Epithelial cell of esophagus (primary cell): Measurements from ENCODE around the gene STAT4.

Experiments
- DNase-seq: peaks from one replicate; pipeline ENCODE4 v3.0.0; 2010; ENCODE audit warnings: low read depth
- H3K4me3 ChIP-seq: 2 replicates; pipeline ENCODE4 v1.5.1; 2011; ENCODE audit warnings: mild to moderate bottlenecking, low read length, control low read depth
- TF ChIP-seq, protein P1 (sequence below): IDR thresholded peaks from 2 replicates; pipeline ENCODE4 v1.5.1; 2011; ENCODE audit warnings: low read depth, mild to moderate bottlenecking, low read length, control low read depth, inconsistent platforms; ENCODE audit not compliant: insufficient read depth; ENCODE audit errors: missing control alignments

The STAT4 gene

DNA sequence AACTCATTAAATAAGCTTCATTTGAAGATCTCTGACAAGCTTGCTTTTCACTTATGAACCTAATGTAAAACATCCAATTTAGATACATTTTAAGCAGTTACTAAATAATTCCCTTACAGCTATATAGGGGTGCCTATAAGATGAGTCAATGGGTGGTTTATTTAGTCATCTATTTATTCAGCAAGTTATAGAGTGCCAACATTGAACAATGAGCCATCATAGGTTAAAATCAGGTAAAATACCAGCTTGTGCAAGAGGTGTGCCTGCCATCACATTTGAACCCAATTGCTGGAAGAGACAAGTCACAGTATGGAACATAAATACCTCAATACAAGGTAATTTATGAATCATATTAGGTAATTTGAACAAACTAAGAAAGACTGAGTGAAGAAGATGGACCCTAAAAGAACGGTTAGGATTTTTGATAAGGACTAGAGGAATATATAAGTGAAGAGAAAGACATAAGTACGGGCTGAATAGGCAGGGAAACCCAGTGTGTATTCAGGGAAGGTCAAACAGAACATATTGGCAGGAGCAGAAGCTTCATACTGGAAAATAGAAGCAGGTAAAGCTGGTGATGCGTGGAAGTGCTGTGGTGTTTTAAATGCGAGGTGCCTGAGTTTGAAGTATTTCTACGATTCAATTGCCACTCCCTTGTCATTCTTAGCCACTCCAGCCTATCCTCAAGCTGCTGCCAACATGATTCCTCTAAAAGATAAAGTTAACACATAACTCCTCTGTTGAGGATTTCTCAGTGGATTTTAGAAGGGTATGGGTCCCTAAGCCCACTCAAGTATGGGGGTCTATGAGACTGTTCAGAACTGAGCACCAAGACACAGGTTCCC lies 18.9 kb upstream of the STAT4 start:
- TF ChIP-seq, protein P1, sequence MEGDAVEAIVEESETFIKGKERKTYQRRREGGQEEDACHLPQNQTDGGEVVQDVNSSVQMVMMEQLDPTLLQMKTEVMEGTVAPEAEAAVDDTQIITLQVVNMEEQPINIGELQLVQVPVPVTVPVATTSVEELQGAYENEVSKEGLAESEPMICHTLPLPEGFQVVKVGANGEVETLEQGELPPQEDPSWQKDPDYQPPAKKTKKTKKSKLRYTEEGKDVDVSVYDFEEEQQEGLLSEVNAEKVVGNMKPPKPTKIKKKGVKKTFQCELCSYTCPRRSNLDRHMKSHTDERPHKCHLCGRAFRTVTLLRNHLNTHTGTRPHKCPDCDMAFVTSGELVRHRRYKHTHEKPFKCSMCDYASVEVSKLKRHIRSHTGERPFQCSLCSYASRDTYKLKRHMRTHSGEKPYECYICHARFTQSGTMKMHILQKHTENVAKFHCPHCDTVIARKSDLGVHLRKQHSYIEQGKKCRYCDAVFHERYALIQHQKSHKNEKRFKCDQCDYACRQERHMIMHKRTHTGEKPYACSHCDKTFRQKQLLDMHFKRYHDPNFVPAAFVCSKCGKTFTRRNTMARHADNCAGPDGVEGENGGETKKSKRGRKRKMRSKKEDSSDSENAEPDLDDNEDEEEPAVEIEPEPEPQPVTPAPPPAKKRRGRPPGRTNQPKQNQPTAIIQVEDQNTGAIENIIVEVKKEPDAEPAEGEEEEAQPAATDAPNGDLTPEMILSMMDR, result no peak
- peak; percentile 96 for DNase-seq
- no peak overlapping the region for H3K4me3 ChIP-seq

DNA sequence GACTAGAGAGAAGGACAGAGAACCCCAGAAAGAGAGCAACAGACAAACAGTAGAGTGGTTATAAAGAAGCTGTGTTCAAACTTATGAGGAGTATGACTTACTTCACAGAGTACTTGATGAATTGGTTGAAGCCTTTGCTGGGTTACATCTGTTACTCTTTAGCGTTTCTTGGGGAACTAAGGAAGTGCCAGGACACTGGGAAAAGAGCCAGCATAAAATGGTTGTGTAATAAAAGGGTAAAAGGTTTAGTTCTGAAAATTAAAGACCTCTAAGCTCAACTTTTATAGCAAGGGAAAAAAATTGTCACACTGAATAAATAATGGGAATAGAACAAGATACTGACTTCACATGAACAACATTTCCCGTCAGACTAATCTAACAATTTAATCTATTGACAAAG lies 17.0 kb upstream of the STAT4 start:
- no peak overlapping the region for H3K4me3 ChIP-seq
- TF ChIP-seq, protein P1, result no peak
- DNase-seq, result peak; percentile 45

DNA sequence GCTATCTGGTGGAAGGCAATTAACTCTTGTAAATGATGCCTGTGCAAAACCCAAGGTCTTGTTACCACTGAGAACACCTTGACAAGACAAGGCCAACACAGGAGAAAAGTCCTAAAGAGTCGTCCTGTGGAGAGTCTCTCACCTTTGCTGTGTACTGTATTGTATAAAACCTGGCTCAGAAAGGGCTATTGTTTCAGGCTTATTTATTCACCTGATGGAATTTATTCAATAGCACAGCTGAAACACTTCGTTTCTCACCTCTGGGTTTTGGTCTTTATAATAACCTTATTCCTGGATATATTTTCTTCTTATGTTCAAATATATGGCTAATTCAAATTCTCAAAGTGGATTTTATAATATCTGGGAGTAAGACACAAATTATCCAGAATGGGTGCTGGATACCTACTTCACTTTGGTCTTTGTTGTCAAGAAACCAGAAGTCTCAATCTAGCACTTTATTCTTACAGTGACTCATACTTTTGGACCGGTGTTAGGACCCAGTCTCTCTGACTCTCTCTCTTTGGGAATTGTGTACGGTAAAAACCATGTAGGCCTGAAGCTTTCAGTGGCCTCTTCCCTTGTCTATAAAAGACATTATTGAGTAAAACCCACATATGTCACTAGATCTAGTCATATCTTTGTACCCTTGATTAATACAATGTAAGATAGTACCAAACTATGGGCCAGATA lies 16.1 kb upstream of the STAT4 start:
- TF ChIP-seq, protein P1, result no peak
- peak; percentile 36 for DNase-seq
- H3K4me3 ChIP-seq, result no peak overlapping the region

DNA sequence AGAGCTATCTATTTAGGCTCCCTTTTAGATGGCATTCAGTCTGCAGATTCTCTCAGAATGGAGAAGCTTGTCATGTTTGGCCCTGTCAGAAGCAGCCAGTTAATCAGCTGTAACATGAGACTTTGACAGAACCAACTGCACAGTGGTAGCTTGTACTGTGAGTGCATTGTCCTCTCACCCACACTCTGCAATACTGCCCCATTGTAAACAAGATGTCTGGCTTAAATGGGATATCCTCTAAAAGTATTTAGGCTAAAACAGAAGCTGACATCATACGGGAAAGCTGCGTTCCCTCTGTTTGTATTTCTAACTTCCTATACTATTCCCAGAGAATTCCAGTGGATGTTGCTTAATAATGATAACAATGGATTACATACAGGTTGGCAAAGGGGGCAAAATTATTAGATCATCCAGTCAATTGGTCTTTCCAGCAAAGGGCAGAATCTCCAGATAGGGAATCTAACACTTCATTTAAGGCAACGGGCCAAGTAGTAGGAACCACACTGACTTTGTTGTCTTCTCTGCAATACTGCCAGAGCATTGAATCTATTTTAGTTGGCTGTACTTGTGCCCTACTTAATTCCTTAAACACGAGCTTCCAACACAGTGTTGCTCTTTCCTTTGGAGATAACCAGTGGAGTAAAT lies 15.4 kb upstream of the STAT4 start:
- DNase-seq, result peak; percentile 88
- H3K4me3 ChIP-seq, result no peak overlapping the region
- TF ChIP-seq, protein P1, result no peak

DNA sequence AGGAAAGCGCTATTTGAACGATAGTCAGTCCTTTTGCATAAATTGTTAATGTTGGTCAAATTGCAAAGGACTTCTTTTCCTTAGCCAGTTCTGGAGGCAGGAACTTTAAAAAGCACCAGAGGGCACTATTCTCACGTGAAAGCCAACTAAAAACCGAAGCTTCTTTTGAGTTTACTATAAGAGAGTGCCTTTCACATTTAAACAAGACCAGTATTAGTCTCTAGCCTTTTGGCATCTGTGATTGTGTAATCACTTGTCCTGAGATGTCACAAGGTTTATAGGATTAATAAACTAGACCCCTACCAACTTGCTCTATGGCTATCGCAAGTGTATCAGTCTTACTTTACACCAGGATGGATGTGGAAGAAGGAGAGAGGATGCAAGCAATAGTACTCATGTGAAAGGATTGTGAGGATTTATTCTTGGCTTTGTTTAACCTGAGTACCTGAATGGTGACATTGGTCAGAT lies 14.4 kb upstream of the STAT4 start:
- H3K4me3 ChIP-seq, result no peak overlapping the region
- DNase-seq, result peak; percentile 68
- TF ChIP-seq, protein P1, result peak; percentile 70

DNA sequence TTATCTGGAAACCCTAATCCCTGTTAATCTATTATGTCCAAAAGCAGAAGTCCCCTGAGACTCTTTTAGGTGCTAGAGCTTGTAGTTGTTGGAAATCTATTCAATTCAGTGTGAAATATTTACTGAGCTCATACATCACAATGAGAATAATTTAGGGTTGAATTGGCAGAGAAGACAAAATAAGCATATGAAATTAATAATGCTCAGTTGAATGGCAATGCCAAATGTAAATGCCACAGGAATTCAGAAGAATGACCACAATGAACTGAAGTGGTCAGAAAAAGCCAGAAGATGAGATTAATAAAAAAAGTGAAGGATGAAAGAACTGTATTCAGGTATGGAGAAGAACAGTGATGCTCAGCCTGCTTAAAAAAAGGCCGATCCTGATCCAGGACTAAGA lies 8.0 kb upstream of the STAT4 start:
- TF ChIP-seq, protein P1, result no peak
- no peak for DNase-seq
- no peak overlapping the region for H3K4me3 ChIP-seq
